PC-9 (cell line): ENCODE data around the gene TMEM91.

Source experiments
- EZH2 ChIP-seq: fragments of 200-600 bp; sonication (generic); IDR thresholded peaks from 2 replicates; pipeline ENCODE4 v1.8.0; 2017; ENCODE audit warnings: antibody characterized with exemption, low read depth
- TF ChIP-seq, protein P1 (sequence below): fragments of 200-600 bp; sonication (generic); conservative IDR thresholded peaks from 2 replicates; pipeline ENCODE4 v1.6.1; 2017; ENCODE audit warnings: mixed run types, antibody characterized with exemption, mild to moderate bottlenecking, moderate library complexity

DNA sequence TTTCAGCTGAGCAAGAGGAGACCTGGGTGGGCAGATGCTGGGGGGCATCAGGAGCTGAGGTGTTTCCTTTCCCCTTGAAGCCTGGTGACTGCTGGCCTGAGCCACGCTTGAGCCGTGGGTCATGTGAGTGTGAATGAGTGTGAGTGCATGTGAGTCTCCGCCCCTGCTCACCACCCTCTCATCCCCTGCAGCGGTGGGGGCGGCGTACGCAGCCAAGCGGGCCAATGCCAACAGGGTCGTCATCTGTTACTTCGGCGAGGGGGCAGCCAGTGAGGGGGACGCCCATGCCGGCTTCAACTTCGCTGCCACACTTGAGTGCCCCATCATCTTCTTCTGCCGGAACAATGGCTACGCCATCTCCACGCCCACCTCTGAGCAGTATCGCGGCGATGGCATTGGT lies 45.6 kb downstream of the TMEM91 start:
- TF ChIP-seq, protein P1, sequence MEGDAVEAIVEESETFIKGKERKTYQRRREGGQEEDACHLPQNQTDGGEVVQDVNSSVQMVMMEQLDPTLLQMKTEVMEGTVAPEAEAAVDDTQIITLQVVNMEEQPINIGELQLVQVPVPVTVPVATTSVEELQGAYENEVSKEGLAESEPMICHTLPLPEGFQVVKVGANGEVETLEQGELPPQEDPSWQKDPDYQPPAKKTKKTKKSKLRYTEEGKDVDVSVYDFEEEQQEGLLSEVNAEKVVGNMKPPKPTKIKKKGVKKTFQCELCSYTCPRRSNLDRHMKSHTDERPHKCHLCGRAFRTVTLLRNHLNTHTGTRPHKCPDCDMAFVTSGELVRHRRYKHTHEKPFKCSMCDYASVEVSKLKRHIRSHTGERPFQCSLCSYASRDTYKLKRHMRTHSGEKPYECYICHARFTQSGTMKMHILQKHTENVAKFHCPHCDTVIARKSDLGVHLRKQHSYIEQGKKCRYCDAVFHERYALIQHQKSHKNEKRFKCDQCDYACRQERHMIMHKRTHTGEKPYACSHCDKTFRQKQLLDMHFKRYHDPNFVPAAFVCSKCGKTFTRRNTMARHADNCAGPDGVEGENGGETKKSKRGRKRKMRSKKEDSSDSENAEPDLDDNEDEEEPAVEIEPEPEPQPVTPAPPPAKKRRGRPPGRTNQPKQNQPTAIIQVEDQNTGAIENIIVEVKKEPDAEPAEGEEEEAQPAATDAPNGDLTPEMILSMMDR = no peak
- no peak for TF ChIP-seq EZH2
